Muscle of back (tissue), 11 donors: ENCODE measurements around the gene ZCCHC17. TPM values are rescaled to one million over a fixed set of nuclear protein-coding genes. Genes with fewer than 3 reads are reported as not detected.
A peak's percentile ranks its signal among the peaks of the same experiment; 100 is the strongest.
"Not testable (repeated sequence)": the region's sequence is repeated elsewhere in the genome, so short reads cannot be mapped to it uniquely, and the experiment has no call there.

Experiments
- DNase-seq, 3 donors: peaks; one replicate each; pipeline versions ENCODE4 v3.0.0 to v3.0.0-alpha.2; 2013
- polyA plus RNA-seq, 10 donors: library from polyadenylated mRNA; unstranded; fragments of 120-200 nt; gene quantifications; one replicate each; pipeline ENCODE4 v1.2.1, GENCODE V29; 2013; ENCODE audit not compliant: insufficient read length in 10 of 10

Gene ZCCHC17
- polyA plus RNA-seq, 10 donors, result 22.7 to 30.0 (median 26.3) TPM

DNA sequence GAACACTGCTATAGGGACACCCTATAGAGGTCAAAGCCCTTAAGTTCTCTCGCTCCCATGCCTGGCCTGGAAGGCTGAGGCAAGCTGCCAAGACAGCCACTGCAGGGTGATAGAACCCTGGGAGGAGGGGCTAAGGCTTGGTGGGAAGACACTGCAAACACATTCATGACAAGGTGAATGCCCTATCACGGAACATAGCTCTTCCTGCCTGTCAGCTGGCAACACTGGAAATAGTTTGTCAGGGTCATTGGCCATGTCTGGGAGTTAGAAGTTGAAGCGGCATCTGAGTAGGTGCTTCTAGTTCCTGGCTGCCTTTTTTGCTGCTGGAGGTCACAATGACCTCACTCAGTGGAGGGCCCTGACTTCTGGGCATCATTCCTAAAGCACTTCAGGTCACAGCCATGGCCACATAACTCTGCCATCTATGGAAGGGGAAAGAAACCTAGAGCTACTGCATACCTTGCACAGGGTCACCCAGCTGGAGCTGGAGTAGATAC, 71.8 kb downstream of the ZCCHC17 start:
- DNase-seq, result no peak

- no peak for DNase-seq
Observed at GRCh38 chr1:31370021-31370420, 73.2 kb downstream of the ZCCHC17 start.

DNA sequence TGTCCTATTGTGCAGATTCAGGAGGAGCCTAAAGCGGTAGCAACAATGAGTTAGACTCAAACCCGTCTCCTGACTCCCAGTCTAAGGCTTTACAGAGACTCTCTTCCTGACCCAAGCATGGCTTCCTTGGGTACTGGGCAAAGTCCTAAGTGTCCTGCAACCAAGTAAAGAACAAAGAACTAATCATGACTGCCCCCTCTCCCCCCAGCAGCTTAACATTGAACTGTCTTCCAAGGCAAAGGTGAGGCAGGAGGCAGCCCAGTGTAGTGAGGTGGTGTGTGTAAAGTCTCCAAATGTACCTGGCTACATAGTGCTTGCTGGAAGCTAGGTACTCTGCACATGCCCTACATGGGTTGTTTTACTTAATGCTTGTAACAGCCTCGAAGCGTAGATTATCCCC, 73.7 kb downstream of the ZCCHC17 start:
- no peak for DNase-seq

- DNase-seq, result peak in 1 of 3 donors; percentile 30
Observed at GRCh38 chr1:31371121-31371959, 74.5 kb downstream of the ZCCHC17 start.

DNA sequence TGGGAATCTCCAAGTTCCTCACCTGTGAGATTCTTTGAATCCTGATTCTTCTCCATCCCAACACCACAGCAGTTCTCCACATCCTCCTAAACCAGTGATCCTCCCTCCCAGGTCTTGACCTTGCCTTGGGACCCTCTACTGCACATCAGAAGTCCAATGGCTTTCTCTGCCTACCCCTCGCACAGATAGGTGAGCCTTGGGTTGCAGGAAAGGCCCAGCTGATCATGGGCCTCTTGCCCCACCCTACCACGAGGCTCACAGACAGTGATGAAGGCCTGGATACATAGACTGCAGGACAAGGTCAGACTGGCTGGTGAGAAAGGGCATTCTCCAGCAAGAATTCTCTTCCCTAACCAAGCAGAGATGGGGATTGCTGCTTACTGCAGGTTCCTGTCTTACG, 75.2 kb downstream of the ZCCHC17 start:
- no peak for DNase-seq

DNA sequence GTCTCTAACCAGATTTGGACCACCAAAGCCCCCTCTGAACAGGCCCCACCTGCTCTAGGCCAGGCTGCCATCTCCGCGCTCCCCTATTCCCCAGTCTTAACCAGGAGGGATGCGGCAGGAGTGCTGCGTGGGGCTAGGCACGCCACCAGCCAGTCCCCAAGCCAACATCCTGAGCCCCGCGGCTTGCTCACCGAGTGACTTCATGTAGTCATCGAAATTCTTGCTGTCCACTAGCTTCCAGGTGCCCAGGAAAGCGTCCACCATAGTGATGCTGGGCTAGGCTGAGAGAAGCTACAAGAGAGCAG, 75.9 kb downstream of the ZCCHC17 start:
- no peak for DNase-seq

- DNase-seq, result peak; percentile 79 to 93 (median 83)
Observed at GRCh38 chr1:31373056-31373896, 76.4 kb downstream of the ZCCHC17 start, which contains the start of gene FABP3. Gene FABP3 (minus strand): TSS chr1:31373076. CDS start chr1:31373014, 62 bp downstream.

DNA sequence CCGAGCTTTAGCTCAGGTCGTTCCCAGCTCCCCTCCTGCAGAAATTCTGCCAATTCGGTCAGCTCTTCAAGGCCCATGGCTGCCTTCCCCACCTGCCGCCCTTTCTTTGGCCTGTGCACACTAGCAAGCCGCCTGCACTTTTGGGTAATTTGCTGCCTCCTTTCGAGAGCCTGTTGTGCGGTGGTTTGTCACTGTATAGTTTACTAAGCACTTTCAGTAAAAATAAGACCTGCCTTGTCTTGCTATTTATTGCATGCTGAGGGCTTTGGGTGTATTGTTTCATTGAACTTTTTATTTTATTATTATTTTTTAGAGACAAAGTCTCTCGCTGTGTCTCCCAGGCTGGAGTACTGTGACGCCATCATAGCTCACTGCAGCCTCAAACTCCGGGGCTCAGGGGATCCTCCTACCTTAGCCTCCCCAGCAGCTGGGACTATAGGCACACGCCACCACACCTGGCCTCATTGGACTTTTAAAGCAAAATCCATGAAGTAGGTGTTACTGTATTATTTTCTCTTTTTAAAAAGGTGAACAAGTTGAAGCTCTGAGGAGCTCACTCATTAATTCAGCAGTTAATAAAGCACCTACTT, 77.2 kb downstream of the ZCCHC17 start:
- no peak for DNase-seq

DNA sequence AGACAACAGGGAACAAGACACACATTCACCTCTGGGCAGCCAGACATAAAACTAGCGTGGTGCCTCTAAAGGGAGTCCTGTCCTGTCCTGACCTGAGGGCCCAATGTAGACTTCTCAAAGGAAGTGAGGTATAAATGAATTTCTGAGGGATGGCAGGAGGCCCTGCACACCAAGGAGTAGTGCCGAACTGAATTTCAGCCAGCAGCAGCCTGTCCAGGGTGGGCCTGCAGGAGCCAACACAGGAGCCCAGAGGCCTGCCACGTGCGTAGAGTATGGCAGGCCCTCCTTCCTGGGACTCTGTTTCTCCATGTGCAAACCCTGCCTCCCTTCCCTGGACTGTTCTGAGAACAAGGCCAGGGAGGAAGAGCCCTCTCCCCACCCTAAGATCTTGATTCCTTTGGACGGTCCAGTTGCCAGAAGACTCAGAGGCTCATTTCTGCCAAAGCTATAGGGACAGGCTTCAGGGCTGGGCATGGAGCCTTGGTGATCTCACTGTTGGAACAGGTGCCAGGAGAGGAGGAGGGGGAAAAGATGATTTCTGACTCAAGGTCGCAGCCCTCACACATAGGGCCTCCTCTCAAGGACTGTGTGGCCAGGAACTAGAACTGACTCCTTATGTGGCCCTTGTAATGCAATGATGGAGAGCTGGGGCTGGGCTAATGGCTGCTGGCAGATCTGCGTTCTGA, 77.8 kb downstream of the ZCCHC17 start:
- peak; percentile 78 to 94 (median 93) for DNase-seq

- peak; percentile 91 to 96 (median 92) for DNase-seq
Observed at GRCh38 chr1:31376375-31377134, 79.7 kb downstream of the ZCCHC17 start.

GRCh38 chr1:31377364-31377863, 80.6 kb downstream of the ZCCHC17 start:
- DNase-seq, result no peak

DNA sequence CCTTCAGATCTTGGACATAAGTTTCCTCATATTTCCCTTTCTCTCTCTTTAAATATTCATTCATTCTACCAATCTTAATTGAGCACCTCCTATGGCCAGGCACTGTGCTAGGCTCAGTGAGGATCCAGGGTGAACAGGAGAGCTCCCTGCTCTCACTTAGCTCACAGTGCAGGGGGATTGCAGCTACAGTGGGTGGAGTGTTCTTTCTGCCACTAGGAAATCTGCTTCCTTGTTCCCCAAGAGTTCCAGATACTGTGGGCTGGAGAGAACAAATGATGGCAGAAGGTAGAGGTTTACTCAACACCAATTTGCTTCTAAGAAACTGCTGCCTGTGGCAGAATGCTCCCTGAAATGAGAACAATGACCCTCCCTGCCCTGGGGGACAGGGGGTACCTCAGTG, 81.2 kb downstream of the ZCCHC17 start:
- no peak for DNase-seq

DNA sequence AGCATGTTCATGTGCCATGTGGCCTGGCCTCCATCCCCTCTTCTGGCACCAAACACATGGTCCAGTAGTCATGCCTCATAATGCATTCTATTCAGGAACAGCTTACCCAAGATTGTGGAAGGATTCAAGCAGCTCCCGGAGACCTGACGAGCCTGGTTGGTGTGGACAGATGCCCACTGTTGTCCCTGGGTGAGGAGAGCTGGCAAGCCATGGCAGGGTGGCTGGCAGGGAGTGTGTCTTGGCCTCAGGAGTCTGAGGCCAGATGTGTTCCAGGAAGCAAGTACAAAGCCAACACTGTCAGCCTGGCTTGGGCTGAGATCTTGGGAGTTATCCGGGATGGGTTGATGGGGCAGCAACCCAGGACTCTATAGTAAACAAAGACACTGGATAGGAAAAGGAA, 83.3 kb downstream of the ZCCHC17 start:
- no peak for DNase-seq

GRCh38 chr1:31381394-31382294, 84.8 kb downstream of the ZCCHC17 start:
- peak in 1 of 3 donors; percentile 40 for DNase-seq

- no peak for DNase-seq
Observed at GRCh38 chr1:31382379-31382989, 85.7 kb downstream of the ZCCHC17 start.

DNA sequence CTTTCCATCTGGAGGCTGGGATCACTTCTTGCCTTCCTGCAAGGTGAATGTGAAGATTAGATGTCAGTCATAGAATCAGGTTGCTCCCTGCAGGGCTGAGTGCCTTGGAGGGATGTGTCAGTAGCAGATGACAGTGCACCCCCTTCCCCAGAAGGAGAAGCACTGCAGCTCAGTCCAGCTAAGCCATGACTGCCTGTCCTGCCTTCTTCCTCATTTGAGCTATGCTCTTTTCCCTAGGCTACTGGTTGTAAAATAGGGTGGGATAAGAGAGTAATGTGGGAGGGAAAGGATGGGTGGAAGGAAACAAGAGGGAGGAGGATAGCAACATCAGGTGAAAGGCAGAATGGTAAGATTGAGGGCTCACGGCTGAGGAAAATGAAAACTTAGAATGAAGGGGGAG, 87.1 kb downstream of the ZCCHC17 start:
- no peak for DNase-seq

DNA sequence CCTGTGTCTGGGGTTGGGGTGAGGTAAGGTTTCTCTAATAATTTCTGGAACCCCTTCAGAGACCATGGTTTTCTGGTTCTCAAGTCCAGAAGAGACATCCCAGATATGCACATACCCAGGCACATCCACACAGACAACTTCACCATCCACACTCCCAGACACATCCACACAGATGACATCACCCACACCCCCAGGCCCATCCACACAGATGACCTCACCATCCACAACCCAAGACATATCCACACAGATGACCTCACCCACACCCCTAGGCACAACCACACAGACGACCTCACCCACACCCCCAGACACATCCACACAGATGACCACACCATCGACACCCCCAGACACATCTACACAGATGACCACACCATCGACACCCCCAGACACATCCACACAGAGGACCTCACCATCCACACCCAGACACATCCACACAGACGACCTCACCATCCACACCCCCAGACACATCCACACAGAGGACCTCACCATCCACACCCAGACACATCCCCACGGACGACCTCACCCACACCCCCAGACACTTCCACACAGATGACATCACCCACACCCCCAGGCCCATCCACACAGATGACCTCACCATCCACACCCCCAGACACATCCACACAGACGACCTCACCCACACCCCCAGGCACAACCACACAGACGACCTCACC, 89.9 kb downstream of the ZCCHC17 start:
- DNase-seq, result not testable (repeated sequence)

- no peak for DNase-seq
Observed at GRCh38 chr1:31387612-31388011, 90.8 kb downstream of the ZCCHC17 start.

DNA sequence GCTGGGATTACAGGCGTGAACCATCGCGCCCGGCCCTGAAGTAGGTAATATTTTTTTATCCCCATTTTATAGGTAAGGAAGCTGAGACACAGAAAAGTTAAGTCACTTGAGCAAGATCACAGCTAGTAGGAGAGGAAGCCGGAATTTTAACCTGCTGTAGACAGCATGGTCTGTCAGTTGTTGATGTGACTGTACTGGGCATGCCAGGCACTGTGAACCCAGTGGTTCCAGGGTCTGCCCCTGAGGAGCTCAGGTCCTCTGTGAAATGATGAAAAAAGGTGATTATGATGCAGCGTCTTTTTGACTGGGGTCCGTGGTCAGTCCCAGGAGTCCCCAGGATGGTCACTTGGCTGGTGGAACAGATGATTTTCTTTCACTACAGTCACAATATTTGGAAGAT, 92.8 kb downstream of the ZCCHC17 start:
- no peak for DNase-seq
